HG03097 (cell line): ENCODE results near the gene PRELID2.
"Not testable (repeated sequence)": the region's sequence is repeated elsewhere in the genome, so short reads cannot be mapped to it uniquely, and the experiment has no call there.

Experiments used
- ATAC-seq: cut with Tn5 transposase; IDR thresholded peaks from one replicate; pipeline ENCODE4 v1.9.1; 2021; ENCODE audit not compliant: unreplicated experiment, low FRiP score

PRELID2 gene

DNA sequence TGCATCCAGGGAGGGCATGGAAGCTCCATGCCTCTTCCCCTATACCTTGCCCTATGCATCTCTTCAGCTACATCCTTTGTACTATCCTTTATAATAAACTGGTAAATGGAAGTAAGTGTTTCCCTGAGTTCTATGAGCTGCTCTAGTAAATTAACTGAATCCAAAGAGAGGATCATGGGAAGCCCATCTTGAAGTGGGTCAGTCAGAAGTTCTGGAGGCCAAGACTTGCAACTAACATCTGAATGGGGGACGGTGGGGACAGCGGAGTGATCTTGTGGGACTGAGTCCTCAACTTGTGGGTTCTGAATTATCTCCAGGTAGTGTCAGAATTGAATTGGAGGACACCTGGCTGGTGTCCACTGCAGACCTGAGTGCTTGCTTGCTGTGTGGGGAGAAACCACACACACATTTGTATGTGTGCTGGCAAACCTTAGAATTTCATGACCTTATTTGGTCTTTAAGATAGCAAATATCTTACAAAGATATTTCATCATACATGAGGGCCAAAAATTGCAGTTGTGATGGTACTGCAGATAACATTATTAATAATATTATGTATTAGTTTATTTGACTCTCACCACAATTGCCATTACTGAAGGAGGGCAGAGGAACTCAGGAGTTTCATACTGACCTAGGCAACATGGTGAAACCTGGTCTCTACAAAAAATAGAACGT, 5.5 kb upstream of the PRELID2 start:
- no peak for ATAC-seq

DNA sequence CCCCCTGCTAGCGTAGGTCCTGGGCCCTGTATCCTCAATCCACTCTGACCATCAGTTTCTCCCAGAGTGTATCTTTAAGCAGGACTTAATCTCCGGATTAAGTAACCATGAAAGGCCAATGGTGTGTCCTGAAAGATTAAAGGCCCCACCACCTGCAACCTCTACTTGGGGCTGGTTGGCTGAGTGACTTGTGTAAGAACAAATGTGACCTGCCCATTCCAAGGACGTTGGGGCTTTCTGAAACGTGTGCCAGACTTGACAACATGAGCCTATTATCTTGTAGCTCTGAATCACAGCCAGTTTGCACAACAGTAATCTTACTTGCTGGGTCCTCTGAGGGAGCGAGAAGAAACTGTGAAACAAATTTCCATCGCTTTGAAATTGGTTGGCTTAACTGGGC, 3.1 kb upstream of the PRELID2 start:
- ATAC-seq: no peak

DNA sequence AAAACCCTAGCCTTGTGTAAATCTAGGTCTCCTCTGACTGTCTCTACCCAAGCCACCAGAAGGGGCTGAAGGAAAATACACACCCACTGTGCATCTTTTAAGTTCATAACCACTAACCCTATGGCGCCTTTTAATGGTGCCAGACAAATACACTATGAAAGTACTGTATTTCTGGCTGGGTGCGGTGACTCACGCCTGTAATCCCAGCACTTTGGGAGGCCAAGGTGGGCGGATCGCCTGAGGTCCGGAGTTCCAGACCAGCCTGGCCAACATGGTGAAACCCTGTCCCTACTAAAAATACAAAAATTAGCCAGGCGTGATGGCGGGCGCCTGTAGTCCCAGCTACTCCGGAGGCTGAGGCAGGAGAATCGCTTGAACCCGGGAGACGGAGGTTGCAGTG, 1.1 kb upstream of the PRELID2 start:
- not testable (repeated sequence) for ATAC-seq

DNA sequence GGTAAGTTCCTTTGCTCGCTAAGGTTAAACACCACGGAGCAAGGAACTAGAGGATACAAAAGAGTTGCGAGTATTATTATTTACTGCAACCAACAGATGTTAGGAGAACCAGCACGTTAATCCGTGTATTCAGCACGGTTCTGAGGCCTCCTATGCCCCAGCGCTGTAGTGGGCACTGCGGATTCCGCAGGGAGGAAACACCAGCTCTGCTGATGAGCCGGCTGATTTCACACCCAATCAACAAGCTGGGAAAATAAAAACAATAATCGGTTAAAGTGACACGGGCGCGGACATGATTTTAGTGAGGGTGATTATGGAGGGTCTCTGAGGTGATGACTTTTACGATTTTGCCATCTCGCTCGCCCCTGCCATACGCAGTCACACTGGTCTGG, 702 bp upstream of the PRELID2 start:
- ATAC-seq: no peak

DNA sequence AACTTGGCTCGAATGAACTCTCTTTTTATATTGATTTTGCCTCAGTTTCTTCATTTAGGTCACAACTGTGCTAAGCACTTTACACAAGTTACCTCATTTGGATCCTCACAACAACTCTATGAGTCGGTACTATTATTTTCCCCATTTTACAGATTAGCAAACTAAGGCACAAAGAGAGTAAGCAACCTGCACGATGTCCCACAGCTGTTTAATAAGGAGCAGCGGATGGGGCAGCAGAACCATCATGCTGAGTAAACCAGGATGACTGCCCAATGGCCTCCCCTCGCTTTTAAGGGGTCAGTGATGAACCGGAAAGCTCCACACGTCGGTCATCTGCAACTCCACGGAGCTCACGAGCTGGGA, 607 bp downstream of the PRELID2 start:
- no peak for ATAC-seq

DNA sequence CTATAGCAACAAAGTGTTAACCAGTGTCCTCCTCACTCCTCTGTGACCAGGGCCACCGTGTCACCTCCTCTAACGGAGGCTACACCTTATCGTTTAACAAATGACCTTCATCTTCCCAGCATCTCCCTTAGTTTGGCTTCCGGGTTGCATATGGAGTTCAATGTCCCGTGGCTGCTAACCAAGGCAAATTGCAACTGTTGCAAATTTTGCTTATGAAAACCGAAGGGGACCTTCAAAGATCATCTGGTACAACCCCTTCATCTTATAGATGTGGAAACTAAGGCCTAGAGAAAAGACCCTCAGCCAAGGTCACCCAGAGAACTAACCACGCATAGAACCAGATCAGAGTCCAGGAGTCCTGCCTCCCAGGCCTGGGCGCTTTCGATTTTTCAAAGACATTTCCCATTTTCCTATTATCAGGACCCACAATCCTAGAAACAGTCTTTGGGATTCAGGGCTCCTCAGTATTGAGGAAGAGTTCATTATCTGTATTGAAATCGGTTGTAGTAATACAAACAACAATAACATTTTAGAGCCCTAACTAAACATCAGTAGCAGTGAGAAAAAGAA, 1.4 kb downstream of the PRELID2 start:
- ATAC-seq: no peak

DNA sequence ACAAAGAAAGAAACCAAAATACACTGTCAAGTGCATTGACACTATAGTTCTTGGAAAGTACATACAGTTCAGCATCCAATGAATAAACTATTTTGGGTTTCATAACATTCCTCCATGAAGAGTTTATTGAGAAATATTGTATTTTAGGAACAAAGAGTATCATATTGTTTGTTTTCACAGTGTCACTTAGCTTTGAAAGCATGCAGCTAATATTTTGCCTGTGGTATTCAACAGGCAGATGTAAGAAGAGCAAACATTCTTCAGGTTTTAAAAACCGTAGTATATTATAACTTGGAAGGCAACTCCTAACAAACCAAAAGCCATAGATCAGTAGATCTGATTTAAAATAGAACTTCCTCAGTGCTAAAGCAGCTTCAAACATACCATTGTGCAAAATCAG, 4.5 kb downstream of the PRELID2 start:
- ATAC-seq: no peak

DNA sequence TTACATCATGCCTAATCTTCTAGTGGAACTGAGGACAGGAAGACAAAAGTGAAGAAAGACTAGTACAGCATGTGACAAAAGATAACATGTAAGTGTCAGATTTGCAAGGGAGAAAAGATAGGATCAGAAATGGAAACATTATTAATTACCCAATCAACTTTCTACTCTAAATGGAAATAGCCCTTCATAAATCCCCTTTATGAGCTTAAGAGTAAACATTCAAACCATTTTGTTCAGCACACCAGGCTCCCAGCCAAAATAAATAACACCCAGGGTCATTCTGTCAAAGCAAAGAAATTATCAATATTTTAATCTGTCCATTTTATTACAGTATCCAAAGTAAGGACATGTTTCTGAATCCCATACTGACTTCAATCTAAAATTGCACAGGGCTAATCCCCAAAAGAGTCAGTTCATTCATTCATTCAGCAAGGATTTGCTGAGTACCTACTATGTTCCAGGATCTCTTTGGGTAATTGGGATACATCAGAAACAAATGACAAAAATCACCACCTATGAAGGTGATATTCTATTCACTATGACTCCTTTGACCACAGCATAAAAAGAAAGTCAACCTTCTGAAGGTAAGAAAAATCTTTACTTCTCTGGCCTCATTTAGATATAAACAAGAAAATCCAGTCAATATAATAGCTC, 5.3 kb downstream of the PRELID2 start:
- no peak for ATAC-seq

DNA sequence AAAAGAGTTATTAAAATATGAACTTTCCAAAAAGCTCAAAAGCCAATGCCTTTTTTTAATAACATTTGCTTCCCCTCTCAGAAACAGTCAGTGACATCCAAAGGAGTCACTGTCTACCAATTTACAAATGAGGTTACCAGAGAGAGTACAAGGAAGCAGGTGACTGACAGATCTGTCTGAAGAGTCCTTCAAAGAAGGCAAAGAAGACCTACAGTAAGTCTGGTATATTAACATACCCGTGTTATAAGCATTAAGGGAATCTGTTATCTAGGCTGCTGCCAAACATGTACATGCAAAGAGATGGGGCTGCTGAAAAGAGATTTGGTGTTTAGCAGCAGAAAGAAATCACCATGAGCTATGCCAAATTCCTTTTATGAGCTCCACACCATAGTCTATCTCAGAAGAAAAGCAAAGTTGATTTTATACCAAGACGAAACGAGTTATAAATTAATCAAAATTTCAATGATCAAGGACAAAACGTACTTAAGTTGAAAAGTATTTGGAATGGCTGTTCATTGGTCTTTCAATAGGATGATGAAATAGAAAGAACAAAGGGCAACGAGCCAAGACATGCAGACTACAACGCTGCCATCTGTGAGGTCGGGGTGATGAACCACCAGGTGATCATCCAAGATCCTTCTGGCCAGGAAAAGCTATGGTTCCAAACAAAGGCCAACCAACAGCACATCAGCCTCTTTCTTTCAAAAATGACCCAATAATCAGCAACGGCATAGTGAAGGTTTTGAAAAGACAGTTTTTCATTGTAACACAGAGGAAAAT, 8.1 kb downstream of the PRELID2 start:
- no peak for ATAC-seq

DNA sequence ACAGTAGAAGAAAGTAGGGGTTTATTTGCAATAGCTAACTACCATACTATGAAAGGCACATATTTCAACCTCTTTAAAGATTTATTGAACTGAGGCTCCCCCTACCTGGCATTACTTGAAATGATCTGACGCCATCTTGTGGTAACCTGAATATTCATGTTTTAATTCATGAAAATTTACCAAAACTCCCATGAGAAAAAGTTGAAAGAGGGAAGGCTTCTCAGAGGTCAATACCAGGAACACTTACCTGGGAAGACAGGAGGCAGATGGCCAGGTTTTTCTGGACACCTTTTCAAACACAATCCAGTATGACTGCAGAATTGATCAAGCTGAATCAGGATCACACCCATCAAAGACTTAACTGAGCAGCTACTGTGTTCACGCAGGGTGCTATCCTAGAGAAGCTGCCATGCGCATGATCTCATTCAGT, 9.4 kb downstream of the PRELID2 start:
- ATAC-seq: no peak

DNA sequence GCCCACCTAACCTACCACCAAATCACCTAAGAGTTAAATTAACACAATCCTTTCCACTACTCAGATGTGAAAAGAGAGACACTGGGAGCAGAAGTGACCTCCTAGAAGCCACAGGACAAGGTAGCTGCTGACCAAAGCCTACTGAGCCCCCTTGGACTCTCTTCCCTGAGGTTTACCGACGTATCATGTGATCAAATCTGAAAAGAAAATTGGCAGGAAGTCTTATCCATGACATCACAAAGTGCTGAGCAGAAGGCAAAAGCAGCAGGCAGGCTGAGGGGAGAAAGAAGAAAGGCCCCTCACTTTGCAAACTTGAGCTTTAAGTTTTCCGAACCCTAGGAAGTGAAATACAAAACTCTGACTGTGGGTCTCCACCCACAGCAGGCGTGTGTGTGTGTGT, 11.1 kb downstream of the PRELID2 start:
- ATAC-seq: no peak

DNA sequence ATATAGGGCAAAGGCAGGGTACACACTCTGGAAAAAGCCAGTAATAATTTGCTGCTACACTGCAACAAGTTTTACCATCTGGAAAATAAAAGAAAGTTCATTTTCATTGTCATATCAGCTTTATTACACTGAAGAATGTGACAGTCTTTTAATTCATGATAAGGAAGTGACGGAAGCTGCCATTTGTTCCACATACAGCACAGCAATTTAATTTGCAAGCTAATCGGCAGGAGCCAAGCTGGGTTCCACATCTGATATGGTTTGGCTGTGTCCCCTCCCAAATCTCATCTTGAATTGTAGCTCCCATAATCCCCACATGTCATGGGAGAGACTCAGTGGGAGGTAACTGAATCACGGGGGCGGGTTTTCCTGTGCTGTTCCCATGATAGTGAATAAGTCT, 16.5 kb downstream of the PRELID2 start:
- no peak for ATAC-seq

DNA sequence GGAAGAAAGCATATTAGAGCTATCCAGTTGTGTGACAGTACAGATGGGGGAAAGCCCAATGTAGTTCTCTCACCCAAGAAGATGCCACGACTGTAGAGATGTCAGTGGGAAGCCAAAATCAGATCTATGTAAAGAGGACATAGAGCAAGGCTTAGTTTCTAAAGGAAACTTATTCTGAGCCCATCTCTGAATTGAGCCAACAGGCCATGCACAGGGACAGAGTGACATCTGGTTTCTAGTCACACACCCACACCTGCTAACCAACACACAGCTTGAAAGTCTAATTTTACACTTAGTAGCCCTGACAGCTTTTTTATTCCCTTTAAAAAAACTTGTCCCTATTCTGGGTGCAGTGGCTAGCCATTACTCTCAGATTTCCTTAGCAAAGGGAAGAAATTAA, 22.3 kb downstream of the PRELID2 start:
- no peak for ATAC-seq

DNA sequence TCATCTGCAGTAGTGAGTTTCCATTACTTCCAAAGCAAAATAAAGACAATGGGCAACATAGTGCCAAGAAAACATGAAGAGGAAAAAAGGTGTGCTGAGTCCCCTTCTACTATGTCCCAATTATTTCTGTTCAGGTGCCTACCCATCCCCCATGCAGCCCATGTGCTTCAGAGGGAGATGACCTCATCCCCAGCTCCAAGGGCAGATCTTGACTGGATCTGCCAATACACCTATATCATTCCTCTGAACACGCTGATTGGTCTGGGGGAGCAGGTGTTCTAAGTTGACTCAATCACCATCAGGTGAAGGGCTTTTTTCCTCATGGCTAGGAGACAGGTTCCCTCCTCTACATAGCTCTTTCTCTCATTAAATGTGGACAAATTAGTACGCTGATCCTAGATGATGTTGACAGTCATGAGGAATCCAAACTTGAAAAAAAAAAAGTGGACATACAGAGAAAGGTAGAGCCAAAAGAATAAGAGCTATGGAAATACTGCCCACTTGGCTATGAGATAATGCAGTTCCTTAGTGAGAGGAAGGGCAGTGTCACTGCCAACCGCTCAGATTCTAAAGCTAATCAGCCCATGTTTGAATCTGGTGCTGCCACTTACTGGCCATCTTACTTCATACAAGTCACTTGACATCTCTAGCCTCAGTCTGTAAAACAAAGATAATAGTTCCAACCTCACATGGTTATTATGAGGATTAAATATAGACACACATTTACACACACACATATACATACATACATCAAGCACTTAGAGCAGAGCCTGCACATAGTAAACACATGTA, 23.1 kb downstream of the PRELID2 start:
- no peak for ATAC-seq

DNA sequence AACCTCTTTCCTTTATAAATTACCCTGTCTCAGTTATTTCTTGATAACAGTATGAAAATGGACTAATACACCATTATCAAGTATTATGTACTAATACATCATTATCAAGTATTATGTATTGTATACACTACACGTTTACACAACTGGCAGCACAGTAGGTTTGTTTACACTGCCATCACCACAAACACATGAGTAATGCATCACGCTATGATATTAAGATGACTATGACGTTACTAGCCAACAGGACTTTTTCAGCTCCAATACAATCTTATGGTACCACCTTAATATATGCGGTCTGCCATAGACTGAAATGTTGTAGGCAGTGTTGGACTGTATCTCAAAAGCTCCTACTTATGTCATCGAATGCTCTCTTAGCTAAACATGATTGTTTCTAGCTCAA, 28.2 kb downstream of the PRELID2 start:
- no peak for ATAC-seq

DNA sequence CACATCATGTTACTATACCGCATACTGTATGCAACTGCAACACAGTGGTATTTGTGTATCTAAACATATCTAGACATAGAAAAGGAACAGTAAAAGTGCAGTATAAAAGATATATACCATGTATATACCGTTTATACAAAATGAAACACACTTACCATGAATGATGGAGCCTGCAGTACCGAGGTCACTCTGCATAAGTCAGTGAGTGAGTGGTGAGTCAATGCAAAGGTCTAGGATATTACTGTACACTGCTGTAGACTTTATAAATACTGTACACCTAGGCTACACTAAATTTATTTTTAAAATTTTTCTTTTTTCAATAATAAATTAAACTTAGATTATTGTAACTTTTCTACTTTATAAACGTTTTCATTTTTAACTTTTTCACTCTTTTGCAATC, 29.3 kb downstream of the PRELID2 start:
- no peak for ATAC-seq

DNA sequence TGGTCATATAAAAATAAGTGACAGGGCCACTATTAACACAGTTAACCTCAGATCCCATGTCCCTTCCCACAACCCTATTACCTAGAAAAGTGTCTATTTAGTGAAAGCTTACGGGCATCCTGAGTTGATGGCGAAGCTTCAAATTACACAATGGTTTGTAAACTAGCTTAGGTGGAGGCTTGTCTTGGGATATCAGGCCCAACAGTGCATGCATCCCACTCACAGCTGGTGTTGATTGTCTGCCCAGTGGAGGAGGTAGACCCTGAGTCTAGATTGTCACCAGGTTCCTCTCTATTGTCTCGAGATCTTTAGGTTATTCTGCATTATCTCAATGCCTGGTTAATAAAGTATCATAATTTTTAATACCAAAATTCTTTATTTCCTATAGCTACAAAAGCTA, 30.4 kb downstream of the PRELID2 start:
- ATAC-seq: no peak

DNA sequence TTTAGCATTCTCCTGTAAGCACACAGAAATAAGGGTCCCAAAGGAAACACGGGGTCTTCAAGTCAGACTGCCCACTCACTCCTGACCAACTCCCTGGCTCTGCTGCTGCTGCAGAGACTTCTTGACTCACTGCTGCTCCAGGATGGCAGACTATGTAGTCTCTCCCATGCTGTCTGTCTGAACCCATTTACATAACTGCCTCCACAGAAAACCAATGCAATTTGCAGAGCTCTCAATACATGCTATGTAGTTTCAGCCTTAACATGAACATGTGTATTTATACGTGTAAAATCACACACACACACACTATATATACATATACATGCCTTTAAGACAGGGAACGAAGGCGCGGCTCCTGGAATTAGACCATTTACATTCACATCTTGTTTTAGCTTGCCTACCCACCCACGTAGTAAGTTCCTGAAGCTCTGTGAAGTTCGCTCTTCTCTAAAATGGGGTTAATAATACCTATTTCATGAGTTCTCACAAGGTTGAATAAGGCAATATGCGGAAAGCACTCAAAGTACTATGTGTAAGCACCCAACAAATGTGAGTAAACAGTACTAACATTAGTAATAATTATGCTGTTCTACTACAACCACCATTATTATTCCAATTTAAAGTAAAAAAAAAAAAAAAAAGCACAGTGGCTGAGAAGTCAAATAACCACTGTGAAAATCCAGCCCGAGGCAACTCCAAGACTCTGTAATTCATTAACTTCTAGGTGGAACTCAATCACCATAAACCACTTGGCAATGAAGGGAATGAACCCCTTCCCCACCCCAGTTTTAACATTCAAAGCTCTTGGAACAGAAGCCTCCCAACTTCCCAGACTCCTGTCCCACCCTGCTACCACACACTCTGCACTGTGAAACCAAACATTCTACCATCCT, 31.8 kb downstream of the PRELID2 start:
- ATAC-seq: no peak

DNA sequence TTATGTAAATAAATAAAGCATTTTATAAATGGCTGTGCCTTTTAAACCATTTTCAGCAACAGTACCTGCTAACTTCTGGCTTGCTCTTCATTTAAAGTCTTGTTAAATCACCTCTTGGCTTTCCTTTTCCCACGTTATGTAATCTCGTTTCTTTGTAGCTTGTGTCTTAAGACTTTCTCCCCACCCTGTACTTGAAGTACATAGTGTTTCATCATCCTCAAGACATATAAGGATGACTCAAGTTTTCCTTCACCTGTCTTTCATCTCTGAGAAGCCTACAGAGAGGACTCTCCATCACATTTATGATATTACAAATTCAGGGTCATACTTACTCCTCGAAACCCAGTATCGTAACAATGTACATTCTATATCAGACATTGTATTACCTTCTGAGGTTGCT, 33.9 kb downstream of the PRELID2 start:
- no peak for ATAC-seq

DNA sequence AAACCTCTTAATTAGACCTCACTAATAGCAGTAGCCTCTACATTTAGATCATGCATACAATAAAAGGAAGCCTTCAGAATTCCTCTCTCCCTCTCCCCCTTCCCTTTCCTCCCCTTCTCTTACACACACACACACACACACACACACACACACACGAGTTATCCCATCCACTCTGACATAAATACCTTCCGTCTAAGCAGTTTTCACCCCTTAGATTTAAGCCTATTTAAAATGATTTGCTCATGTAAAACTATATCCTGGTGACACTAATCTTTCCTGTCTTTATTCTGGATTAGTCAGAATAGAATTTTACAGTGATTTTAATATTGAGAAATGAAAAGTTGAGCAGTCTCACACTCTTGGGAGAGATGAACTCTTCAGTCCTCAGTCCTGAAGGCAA, 35.0 kb downstream of the PRELID2 start:
- no peak for ATAC-seq
